OCI-M2 (cell line): Measurements from ENCODE around the gene YLPM1.

Source experiments
- DNase-seq: peaks from one replicate; lab custom pipeline; 2025; ENCODE audit not compliant: unreplicated experiment; lab: John Stamatoyannopoulos, UW

YLPM1 gene

GRCh38 chr14:74840603-74841030 lies 77.5 kb downstream of the YLPM1 start:
- DNase-seq: no peak

- DNase-seq: no peak
Observed at GRCh38 chr14:74841230-74842207, 78.4 kb downstream of the YLPM1 start.

DNA sequence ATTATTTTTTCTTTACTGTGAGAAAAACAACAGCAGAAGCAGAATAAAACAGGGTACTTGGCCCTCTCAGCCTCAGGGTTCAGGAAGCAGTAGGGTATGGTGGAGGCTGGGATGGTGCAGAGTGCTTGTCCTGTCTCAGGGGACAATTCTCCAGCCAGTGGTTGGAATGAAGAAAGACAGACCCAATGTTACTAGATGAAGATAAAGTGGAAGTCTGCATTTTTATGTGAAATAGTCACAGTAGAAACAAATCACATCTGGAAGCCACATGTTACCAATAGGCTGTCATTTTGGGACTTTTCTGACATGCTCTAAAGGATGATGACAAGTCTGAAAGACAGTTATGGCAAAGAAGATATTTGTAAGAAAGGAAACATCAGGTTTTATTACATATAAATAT lies 80.5 kb downstream of the YLPM1 start:
- DNase-seq: no peak

GRCh38 chr14:74846168-74846567 lies 83.1 kb downstream of the YLPM1 start:
- DNase-seq: no peak

- no peak for DNase-seq
Observed at GRCh38 chr14:74846968-74847665, 84.0 kb downstream of the YLPM1 start.

GRCh38 chr14:74848768-74849167 lies 85.7 kb downstream of the YLPM1 start:
- DNase-seq: no peak

- DNase-seq: no peak
Observed at GRCh38 chr14:74852922-74853530, 89.9 kb downstream of the YLPM1 start.

- DNase-seq: no peak
Observed at GRCh38 chr14:74853581-74853980, 90.5 kb downstream of the YLPM1 start.

DNA sequence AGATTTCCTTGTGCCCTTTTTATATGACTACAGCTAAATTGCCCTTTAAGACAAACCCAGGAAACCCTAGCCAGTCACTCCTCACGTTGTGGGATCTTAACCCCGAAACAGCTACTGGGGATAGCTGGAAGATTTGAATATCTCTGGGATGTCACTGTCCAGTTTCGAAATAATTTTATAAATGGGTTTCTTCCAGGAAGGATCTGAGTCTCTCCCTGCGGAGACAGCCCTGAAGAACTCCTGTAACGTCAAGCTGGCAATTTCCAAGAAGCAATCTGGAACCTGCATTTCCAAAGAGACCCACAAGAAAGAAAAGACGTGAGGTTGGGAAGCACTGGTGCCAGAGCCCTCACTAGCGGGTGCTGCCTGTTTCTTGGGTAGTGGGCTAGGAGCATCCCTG lies 91.9 kb downstream of the YLPM1 start:
- DNase-seq: no peak

DNA sequence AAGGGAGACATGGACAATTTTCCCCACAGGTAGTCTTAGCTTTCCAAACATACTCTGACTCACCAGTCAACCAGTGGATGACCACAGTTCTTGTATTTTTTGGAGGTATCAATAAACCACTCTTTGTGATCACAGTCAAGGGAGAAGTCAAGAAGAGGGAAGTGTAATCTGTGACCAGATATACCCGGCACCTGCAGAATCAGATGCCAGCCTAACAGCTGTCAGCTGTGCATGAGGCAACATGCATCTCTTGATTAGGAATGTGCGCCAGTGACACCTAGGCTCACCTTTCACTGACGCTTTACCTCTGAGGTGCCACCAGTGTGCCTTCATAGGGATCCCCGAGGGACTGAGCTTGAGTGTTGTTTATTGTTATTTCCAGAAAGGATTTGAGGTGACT lies 92.8 kb downstream of the YLPM1 start:
- no peak for DNase-seq

DNA sequence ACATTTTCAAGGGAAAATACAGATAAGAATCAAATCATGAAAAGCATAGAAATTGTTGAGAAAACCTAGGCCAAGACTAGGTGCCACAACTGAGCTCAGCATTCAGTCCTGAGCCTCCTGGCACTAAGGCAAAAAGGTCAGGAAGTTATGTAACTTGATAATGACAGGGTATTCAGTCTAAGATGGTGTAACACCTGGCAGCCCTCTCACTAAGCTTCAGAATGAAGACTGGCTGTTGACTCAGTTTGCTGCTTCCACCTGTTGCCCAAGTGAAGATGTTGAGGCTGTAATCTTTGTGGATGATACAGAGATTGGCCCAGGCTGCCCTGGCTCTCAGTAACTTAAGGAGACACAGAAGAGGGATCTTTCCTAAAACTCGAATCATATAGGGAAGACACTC lies 93.2 kb downstream of the YLPM1 start:
- no peak for DNase-seq

DNA sequence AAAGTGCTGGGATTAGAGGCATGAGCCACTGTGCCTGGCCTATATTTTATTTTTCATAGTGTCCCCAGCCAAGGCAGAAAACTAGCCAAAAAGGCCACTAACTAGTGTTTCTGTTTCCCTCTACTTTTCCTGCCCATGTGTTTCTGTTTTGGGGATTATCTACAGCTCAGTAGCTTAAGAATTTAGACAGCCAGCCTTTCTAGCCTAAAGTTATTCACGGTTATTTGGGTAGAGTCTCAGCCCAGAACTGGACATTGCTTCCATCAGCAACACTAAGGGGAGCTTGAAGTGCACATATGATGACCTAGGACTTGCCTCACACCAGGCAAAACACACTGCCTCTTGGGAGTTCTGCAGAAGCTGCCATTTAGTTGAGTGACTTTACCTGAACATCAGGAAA lies 94.9 kb downstream of the YLPM1 start:
- DNase-seq: no peak

DNA sequence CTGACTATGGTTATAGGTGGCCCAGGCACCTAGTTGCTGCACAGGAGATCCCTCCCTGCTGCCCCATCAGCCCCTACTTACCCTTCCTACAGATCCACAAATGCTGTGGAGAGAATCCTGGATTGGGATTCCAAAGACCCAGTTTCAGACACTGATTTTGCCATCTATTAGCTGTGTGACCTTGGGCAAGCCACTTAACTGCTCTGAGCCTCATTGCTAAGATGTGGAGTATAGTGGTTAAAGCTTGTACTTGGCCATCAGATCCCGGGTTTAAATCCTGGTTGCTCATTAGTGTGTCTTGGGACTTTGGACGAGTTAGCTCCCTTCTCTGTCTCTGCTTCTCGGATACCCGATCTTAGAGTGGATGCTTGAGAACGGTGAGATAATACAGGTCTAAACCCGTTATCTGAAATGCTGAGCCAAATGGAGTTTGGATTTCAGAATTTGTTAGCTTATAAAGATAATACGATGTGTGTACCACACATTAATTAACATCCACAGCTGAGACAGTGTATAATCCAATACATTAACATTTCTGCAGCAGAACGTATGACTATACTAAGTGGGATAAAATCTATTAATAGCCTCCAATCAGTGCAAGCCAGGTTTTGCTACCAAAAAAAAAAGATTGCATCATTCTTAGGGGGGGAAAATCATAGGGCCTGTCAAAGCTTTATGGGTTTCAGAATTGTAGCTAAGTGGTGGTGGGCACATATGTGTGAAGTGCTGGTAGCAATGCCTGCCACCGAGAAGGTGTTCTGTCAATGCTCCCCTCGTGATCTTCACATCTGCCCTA lies 96.8 kb downstream of the YLPM1 start:
- DNase-seq: no peak

- peak; percentile 63 for DNase-seq
Observed at GRCh38 chr14:74860899-74861733, 98.0 kb downstream of the YLPM1 start.

DNA sequence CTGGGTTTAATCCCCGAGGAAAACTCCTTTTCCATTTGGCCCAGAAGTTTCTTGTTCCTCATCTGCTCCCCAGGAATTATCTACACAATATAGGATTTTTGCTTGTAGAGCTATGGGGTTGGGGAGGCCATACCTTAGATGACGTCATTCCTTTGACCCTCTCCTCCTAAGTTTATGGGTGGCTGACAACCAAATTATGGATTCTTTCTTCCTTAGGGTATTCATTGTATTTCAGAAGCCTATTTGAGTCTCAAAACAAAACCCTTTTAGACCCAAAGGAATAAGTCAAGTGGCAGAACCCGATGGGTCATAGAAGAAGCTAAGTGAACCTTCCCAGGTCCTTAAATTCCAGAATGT lies 98.6 kb downstream of the YLPM1 start:
- DNase-seq: no peak

GRCh38 chr14:74863274-74863673 lies 100.2 kb downstream of the YLPM1 start:
- DNase-seq: no peak

- no peak for DNase-seq
Observed at GRCh38 chr14:74864198-74864597, 101.1 kb downstream of the YLPM1 start.

GRCh38 chr14:74865156-74865555 lies 102.0 kb downstream of the YLPM1 start:
- DNase-seq: no peak

GRCh38 chr14:74866708-74867389 lies 103.7 kb downstream of the YLPM1 start:
- no peak for DNase-seq

DNA sequence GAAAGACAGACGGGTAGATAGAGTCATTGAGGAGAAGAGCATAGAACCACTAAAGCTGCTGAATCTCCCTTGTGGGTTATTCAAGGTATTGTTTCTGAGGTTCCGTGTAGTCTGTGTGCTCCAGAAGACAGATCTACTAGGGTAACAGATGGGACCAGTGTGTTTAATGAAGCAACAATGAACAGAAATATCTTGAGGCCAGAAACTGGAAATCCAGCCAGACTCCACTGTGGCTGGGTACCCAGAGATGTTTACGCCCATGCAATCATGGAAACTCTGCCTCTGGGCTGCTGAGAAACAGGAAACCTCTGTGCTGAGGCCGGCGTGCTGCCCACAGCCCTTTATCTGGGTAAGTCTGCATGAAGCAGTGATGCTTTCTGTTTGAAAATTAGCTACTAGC lies 104.6 kb downstream of the YLPM1 start:
- DNase-seq: no peak
